Ovary (tissue), 3 donors: Measurements from ENCODE around the gene ALK.

Experiments
- CTCF ChIP-seq, 3 donors: fragments of 450-650 bp in 2 of 3; fragments of 200-600 bp in 1 of 3; IDR thresholded peaks; one replicate each; pipeline versions ENCODE4 v1.5.1 to v1.8.0; 2016 to 2022; ENCODE audit warnings: antibody characterized with exemption in 3 of 3, mild to moderate bottlenecking in 1 of 3
- EP300 ChIP-seq: sonication (generic); formaldehyde crosslinking; IDR thresholded peaks from one replicate; pipeline ENCODE4 v1.6.1; 2017; ENCODE audit warnings: antibody characterized with exemption
- POLR2A ChIP-seq: fragments of 450-650 bp; IDR thresholded peaks from one replicate; pipeline ENCODE4 v1.6.1; 2017; ENCODE audit warnings: antibody characterized with exemption, mild to moderate bottlenecking, moderate library complexity
- donor health status: DM: no; HTN: no; CAD: no.

- TF ChIP-seq CTCF (IDR thresholded peaks at IDR 0.05) = no peak
- no peak for TF ChIP-seq POLR2A
- TF ChIP-seq EP300 = no peak
These were observed 131.4 kb downstream of the ALK start for GRCh38 chr2:29789911-29790485.
